Measurements from ENCODE around the gene ITPR2.
A peak's percentile ranks its signal among the peaks of the same experiment; 100 is the strongest.

ITPR2 gene

DNA sequence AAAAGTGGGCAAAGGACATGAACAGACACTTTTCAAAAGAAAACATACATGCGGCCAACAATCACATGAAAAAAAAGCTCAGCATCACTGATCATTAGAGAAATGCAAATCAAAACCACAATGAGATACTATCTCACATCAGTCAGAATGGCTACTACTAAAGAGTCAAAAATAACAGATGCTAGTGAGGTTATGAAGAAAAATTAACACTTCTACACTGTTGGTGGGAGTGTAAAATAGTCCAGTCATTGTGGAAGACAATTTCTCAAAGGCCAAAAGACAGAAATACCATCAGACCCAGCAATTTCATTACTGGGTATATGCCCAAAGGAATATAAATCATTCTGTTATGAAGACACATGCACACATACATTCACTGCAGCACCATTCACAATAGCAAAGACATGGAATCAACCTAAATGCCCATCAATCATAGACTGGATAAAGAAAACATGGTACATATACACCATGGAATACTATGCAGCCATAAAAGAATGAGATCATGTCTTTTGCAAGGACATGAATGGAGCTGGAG lies 103.8 kb downstream of the ITPR2 start:
- peak; percentile 46 for DNase-seq

DNA sequence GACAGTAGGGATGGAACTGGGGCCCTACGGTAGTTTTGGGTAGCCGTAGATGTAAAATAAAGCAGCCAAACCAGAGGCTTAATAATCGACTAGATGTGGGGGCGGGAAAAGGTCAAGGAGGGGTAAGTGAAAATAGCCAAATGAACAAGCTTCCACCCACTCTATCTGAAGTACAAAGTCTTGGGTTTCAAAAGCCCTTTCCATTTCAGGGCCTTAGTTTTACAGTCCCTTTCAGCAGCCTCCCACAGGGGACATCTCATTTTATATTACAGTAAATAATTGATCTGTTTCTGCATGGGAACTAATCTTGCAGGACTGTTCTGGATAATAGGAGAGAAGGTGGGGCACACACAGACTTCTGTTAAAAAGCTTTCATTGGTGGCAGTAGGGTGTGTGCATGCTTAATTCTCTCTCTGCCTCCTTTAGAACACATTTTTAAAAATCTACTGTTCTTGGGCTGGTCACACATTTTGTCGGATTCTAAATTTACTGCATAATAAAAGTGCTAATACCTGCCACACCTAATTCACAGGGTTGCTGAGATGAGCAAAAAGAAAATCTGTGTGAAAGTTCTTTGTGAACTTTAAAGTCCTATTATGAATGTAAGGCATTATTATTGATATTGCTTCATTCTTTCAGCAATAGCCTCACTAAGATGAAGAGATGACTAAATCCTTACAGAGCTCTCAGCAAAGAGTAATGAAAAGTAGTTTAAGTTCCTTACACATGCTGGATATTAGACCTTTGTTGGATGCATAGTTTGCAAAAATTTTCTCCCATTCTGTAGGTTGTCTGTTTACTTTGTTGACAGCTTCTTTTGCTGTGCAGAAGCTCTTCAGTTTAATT lies 104.6 kb downstream of the ITPR2 start:
- DNase-seq = no peak

DNA sequence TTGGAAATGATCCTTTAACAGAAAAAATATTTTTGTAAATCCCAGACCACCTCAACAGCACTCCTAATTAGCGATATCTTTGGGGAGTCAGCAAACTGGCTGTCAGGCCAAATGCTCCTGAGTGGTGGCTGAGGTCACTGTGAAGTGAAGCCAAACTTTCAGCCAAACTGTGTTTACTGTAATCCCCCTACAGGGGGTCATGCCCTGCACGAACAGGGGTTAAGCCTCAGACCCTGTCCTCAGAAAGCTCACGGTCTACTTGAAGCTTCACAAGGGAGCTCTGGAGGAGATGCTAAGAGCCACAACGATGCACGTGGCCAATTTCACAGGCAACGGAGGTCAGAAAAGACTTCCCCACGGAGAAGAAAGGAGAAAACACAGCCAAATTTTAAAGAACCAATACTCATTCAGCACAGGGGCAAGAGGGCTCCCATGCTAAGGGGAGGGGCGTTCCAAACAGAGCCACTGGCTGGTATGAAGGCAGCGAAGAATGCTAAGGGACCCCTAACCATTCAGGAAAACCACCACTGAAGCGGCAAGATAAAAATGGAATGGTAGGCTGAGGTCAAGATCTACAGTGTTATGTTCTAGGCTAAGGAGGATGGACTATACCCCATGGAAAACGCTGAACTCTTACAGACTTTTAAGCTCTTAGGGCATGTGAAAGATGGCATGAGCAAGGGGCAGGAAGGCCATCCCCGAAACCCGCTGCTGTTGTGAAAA lies 105.4 kb downstream of the ITPR2 start:
- no peak for DNase-seq

DNA sequence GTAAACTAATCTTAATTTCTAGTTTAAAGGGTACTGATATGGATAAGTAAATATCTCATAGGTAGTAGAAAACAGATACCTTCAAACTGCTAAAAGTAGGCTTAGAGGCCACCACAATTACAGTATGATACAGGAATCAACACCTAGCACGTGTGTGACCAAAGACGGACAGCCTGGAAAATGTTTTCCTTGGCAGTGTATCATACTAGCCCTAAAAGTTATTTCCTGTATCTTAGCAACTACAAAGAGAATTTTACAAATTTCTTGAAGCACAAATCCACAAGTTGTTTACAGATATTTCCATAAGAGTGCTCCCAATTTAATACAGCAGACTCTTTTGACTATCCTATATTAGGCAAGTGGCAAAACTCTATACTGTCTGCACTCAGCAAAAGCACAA lies 106.0 kb downstream of the ITPR2 start:
- no peak for DNase-seq

DNA sequence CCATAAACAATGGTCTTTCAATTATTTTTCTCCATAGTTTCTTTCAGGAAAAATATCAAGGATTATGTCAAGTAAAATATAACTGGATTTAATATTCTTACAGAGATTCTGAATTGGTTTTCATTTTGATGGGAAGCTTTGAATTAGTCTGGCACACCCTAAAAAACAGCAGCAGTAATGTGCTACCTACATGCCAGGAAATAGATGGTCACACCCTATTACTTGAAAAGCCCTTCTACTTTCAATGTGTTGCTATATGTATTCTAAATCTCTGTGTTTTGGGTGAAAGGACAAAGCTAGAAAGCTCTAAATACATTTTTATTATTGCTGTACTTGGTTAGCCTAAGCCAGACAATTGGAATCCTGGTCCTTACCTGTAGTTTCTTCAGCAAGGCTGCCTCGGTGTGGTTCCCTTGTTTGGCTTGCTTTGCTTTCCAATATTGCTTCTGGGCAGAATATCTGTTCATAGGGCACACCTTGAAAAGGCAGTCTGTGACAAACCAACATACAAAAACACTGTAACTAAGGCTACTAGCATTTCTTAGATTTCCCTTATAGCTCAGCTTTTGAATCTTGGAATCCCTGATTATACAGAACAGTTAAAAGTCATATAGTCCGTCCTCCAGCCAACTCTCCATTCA lies 107.6 kb downstream of the ITPR2 start:
- no peak for DNase-seq

DNA sequence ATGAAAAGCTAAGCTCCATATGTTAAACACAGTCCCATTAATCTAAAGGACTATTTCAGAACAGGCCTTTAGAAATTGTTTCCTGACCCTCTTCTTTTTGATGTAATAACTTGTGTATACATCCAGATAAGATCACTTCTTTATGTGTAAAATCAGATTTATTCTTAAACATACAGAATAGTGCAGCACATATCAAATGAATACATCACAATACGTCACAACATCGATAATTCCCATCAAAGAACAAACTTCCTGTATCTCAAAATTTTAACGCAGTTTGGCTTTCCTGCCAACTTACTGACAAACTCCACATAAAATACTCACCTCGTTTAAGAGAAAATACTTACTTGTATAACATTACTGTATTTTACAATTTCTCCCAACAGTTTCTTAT lies 108.7 kb downstream of the ITPR2 start:
- no peak for DNase-seq

DNA sequence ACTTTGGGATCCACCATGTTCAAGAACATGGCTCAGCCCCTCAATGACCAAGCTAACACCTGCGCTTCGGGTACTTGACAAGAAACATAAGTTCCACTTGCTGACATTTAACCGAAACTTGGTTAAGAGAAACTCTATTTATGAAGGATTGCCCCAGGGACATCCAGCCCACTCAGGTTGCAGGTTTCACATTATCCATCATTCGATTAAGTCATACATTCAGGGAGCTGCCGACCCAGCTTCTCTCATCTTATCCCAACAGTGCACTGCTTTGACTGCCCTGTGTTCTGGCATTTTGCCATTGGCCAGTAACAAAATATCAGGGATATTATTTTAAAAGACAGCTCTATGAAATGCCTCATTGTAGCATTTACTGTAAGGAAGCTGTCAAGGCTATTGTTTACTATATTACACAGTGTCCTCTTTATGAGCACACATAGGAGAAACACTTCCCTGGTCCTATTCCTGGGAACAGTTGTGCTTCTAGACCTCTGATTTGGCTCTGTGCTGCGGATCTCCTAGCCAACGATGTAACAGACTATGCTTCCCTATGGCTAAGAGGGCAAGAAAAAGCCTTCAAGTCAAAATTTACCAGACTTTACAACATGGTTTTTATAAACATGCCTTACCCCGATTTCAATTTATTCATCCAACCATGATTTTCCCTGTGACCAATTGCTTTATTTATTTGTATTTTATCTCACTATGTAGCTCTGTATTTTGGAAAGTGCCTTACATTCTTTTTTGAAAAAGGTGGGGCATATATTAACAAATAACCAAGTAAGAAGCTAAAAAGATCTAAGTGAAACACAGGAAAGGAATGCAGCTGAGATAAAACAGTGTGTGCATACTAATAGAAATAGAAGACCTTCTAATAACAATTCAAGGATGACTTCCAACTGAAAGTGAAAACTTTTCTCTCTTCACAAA lies 109.3 kb downstream of the ITPR2 start:
- no peak for DNase-seq

DNA sequence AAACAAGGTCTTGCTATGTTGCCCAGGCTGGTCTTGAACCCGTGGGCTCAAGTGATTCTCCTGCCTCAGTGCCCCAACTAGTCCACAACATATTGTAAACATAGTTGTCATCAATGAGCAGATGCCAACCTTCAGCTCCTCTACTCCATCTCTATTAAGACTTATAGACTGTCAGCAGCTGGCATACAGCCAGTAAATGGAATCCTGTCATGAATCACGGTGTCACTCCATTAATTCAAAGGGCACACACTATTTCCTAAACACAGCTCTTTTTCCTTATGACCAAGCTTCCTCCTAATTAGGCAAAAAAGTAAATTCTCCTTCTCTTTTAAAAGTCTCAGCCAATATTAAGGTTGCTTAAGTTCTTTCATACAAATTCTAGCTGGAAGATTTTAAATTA lies 111.2 kb downstream of the ITPR2 start:
- DNase-seq = no peak

DNA sequence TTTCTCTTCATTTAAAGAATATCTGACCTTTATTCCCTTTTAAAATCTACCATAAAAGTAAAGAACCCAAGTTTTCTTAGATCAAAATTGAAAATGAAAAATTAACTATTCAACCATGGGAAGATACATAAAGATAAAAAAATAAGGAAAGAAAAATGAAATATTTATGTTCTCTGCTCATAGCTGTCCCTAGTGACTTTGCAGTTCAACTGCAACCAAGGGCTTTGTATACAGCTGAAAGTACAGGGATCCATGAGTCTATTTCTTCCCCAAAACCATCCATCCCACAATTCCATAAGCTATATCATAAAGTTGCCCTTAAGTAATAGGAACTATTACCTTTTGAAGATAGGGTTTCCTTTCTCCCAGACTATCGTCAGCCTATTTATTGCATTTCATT lies 113.1 kb downstream of the ITPR2 start:
- DNase-seq = no peak

DNA sequence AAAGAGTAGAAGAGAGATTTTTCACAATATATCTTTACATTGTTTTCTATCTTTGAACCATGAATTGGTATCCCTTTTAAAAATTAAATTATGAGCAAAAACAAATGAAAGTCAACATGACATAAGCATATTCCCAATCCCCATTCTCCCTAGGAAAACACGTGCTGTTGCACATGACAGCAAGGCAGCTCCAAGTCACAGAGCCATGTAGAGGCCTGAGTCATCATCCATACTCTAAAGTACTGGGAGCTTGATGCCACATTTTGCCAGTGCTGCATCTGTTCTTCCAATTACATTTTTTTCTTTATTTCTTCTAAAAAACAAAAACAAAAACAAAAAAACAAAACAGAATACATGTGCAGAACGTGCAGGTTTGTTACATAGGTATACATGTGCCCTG lies 115.2 kb downstream of the ITPR2 start:
- DNase-seq = no peak

DNA sequence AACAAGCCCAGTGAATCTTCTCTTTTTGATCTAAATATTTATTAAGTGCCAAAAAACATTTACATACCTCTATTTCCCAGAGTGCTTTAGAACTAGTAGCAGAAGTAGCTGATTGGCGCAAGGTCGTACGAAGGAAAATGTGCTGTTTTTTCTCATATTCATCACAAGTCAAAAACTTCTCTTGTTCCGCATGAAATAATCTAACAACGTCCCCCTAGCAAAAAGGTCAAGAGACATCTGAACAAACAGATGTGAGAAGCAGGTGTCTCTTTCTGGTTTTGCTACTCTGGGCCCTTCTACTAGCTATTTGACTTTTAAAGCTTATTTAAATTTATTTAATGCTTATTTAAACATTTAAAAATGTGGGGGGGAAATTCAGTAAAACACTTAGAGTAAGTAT lies 117.8 kb downstream of the ITPR2 start:
- DNase-seq = peak; percentile 96

DNA sequence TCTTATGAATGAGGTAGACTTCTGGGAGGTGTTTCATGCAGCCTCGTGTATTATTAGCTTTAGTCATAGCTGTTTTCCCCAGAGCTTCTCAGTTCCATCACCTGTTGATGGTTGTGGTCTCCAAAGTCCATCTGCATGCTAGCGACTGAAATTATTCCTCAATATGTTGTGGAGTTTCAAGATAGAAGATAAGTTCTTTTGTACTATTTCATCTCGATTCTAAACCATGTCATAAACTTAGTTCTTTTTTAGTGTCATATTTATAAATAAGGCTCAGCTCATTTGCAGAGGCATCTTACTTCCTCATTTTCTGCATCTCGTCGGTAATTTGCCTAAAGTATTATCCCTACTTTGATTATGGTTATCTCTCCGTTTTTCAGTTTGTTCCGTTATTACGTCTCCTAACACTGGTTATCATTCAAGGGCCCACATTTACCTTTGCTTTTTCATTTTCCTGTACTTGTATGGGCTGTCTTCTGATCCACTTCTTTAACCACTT lies 119.1 kb downstream of the ITPR2 start:
- DNase-seq = peak; percentile 94

DNA sequence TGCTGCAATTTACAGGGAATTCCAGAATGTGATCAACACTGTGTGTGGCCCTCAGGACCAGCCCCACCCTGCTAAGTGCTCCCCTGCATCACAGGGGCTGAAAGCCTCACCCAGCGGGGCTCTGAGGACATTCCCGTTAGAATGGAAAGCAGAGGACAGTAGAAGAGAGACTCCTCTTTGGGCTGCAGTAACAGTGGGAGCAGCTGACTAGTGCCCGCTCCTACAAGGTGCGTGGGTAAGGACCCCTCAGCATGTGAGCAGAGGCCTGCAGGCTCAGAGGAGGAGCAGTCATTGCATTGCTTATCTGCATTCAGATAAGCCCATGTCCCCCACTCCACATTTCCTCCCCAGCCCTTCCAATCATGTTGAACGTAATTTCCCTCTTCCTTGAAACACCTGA lies 120.1 kb downstream of the ITPR2 start:
- DNase-seq = peak; percentile 29

DNA sequence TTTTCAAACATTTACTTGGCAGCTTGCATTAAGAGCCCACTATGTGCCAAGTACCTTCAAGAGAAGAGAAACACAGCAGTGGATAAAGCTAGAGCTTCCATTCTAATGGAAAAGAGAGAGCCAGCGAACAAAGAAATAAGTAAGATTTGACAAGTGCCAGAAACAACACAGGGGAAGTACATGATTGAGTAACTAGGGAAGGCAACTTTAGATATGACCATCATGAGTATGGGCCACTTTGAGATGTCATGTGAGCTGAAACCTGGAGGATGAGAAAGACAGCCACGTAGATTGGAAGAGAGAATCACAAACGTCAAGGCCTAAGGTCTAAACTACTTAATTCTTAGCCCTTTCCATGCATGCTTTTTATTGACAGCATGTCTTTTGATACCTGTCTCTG lies 121.4 kb downstream of the ITPR2 start:
- no peak for DNase-seq

DNA sequence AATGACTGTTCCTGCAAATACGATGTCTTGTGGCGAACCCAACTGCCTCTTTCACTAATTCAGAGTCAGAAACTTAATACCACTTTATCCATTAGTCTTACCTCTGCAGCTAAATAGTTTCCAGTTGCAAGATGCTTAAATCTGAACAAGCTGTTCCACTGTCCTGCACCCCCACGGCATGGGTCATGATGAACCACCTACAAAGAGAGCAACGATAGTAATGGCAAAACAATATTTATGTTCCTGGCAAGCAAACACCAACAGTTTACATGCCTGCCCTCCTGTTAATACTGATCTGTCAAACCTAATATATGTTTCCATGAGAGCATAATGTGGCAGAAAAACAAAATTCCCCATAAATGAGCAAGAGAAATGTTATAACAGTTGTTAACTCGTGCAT lies 121.9 kb downstream of the ITPR2 start:
- DNase-seq = no peak

DNA sequence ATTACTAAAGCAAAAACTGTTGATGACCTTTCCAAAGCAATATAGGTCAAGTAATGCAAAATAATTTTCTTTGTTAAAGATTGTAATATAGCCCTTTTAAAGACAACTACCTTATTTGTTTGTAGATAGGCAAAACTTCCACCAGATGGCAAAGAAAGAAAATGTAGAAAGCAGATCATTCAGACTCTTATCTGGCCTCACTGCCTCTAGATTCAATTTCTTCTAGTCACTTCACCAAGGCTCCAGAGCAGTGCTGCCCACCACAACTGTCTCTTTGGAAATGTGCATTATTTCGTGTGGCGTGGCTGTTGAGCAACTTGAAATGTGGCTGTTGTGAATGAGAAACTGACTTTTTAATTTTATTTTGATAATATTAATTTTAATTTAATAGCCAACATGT lies 127.1 kb downstream of the ITPR2 start:
- DNase-seq = no peak

DNA sequence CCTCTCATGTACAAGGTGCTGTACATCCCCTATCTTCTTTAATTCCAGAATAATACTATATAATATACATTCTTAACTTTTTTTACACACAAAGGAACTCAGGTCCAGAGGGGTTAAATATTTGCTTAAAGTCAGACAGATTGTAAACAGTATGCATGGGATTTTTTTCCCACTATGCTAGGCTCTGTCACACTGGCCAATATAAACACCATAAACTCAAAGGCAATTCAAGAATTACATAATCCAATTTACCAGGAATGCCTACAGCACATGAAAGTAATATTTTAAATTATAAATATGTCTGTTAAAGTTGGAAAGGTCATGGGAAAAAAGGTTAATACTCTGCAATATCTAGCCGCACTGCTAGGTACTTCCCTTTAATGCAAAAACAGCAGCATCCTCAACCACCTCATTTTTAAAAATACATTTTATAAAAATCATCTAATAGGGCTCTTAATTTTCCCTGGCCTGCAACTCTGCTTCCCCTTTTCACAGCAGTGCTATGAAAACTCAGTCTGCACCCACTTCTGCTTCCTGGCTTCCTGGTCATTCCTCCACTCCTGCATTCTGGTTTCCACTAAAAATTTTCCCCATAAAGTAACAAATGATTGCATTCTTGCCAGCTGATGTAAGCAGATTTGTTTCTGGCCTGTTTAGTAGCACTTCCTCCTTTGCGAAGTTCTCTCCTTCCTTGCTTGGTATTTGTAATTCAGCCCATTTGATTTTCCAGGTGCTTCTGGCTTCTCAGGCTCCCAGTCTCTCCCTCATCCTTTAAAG lies 128.1 kb downstream of the ITPR2 start:
- no peak for DNase-seq

DNA sequence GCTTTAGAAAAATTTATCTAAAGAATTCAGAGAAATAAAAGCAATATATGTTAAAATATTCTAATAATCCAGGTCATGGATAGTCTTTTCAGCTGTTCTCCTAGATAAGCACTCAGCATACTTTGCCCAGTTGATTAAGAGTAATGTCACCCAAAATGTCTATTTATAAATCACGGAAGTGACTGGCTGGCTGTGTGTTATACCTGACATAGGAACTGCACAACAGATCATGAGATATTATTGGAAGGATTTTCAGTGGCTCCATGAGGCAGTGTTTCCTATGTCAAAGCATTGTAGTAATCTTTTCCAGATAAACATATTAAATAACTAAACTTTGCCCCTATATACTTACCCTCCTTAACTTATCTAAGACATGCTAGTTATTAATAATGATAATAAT lies 128.8 kb downstream of the ITPR2 start:
- no peak for DNase-seq

DNA sequence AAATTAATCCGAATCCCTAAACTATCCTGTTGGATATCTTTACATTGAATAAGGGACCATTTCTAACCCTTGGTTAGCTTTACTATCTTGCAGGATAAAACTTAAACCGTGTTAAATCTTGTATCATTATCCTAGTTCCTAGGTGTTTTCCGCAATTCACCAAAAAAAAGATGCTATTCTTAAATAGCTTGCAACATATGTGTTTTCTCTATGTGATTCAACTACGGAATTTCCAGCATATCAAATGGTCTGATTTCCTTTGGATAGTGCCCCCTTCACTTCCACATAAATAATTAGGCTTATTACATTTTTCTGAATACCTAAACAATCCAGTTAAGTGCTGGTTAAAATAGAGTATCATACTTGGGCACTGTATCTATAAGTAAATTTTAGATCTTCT lies 130.3 kb downstream of the ITPR2 start:
- DNase-seq = no peak

DNA sequence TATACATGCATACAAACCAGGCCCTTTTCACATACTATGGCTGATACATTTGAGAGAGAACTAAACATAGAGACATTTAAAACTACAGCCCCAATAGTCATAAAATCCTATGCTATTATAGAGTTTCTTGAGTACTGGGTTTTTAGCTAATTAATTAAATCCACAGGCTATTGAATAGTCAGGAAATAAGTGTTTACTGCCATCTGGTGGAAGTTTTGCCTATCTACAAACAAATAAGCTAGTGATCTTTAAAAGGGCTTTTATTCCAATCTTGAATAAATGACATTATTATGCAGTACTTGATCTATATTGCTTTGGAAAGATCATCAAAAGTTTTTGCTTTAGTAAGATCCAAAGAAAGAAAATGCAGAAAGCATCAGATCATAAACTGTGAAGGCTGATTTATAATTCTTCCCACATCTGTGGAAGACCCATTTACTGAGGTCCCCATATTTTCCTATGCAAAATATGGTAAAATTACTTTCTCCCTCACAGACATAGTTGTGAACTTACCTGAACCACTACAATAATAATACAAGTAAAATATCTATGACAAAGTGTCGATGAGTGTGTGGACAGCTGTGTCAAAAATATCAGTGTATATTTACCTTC lies 131.3 kb downstream of the ITPR2 start:
- peak; percentile 79 for DNase-seq

DNA sequence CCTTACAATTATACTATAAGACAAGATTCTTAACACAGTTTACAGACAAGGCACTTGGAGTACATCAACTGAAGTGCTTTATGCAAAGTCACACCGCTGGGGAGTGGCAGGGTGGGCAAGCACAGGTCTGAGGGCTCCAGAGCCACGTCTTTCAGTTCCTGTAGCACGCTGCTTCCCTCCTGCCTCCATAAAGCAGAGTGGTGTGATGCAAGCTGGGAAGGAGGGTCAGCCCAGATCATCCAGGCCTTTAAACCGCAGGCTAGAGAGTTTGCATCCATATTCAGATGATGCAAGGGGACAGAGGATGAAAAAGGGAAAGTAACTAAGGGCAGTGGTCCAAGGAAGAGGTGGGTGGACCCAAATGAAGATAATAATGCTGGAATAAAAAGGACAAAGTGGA lies 132.6 kb downstream of the ITPR2 start:
- no peak for DNase-seq

All from NCI-H526 treated with DMSO at 0.1 percent for 48 hours (cell line).